GM12878 (cell line): ENCODE measurements around the gene LRRC4. TPM values are rescaled to one million over a fixed set of nuclear protein-coding genes. Genes with fewer than 3 reads are reported as not detected.

Source experiments
- ATAC-seq: fragments of 200-7000 bp; cut with Tn5 transposase; 3 replicates; pipeline ENCODE4 v1.9.1; 2020; ENCODE audit warnings: mild to moderate bottlenecking, moderate library complexity
- BruUV-seq: library from RNA; stranded (reverse); fragments of 400-500 nt; replicated peaks from 2 replicates; lab custom pipeline; 2021; lab: Mats Ljungman, UMichigan
- CTCF ChIA-PET: fragments of 300-600 bp; sonication (Branson Sonifier 250); formaldehyde crosslinking; extraction: SDS; loops from one replicate; lab custom pipeline; 2021; ENCODE audit warnings: inconsistent platforms; lab: Yijun Ruan, JAX
- POLR2A ChIA-PET: fragments of 350-600 bp; formaldehyde crosslinking; extraction: SDS; loops from one replicate; lab custom pipeline; 2021; ENCODE audit warnings: inconsistent platforms; lab: Charles Lee
- RAD21 ChIA-PET: fragments of 300-600 bp; sonication (Branson Sonifier 250); formaldehyde crosslinking; loops from one replicate; lab custom pipeline; 2023; ENCODE audit warnings: antibody characterized with exemption; ENCODE audit not compliant: unreplicated experiment; lab: Charles Lee
- SMC1A ChIA-PET: fragments of 300-600 bp; sonication (Branson Sonifier 250); formaldehyde crosslinking; loops from one replicate; lab custom pipeline; 2023; ENCODE audit not compliant: unreplicated experiment, uncharacterized antibody; lab: Charles Lee
- DNase-seq: peaks from one replicate; pipeline ENCODE4 v3.0.0-alpha.2; 2011; ENCODE audit warnings: low read depth, low spot score
- FAIRE-seq: peaks from 3 replicates; lab custom pipeline; 2011; peaks lifted over from hg19 to GRCh38; lab: Jason Lieb, UNC
- H2AFZ ChIP-seq: 2 replicates; pipeline ENCODE4 v1.6.0; 2011; ENCODE audit warnings: low read depth, low read length, control low read depth; ENCODE audit not compliant: control insufficient read depth
- H3K27ac ChIP-seq: 2 replicates; pipeline ENCODE4 v1.5.1; 2011; ENCODE audit warnings: control low read depth; ENCODE audit not compliant: control insufficient read depth, insufficient read depth
- H3K27me3 ChIP-seq, 2 experiments: replicated peaks in 1 of 2; 2 replicates each; pipeline versions ENCODE4 v1.6.0 to v1.6.1; 2011; ENCODE audit warnings: low read length in 1 of 2; ENCODE audit not compliant: control insufficient read depth in 2 of 2, insufficient read depth in 2 of 2
- H3K36me3 ChIP-seq, 2 experiments: 2 replicates each; pipeline ENCODE4 v1.5.1; 2011; ENCODE audit warnings: low read length in 1 of 2; ENCODE audit not compliant: control insufficient read depth in 2 of 2, insufficient read depth in 2 of 2
- H3K4me1 ChIP-seq: 2 replicates; pipeline ENCODE4 v1.6.1; 2011; ENCODE audit warnings: mild to moderate bottlenecking, low read length, moderate library complexity, mixed read lengths; ENCODE audit not compliant: control insufficient read depth, insufficient read depth
- H3K4me2 ChIP-seq: 2 replicates; pipeline ENCODE4 v1.6.0; 2011; ENCODE audit warnings: control low read depth; ENCODE audit not compliant: control insufficient read depth, insufficient read depth
- H3K4me3 ChIP-seq: fragments of 200-600 bp; sonication (generic); 2 replicates; pipeline ENCODE4 v1.5.1; 2016
- H3K79me2 ChIP-seq: 2 replicates; pipeline ENCODE4 v1.6.0; 2011; ENCODE audit warnings: low read length; ENCODE audit not compliant: control insufficient read depth, insufficient read depth
- H3K9ac ChIP-seq: 2 replicates; pipeline ENCODE4 v1.8.0; 2011; ENCODE audit warnings: low read length, control low read depth, mixed read lengths; ENCODE audit not compliant: control insufficient read depth, insufficient read depth
- H3K9me3 ChIP-seq: replicated peaks from 3 replicates; pipeline ENCODE4 v1.5.1; 2011; ENCODE audit warnings: mild to moderate bottlenecking, low read length; ENCODE audit not compliant: control insufficient read depth, insufficient read depth
- H4K20me1 ChIP-seq: 2 replicates; pipeline ENCODE4 v1.6.0; 2011; ENCODE audit not compliant: control insufficient read depth, insufficient read depth
- KLF5 ChIP-seq: fragments of 450-650 bp; IDR thresholded peaks from 2 replicates; pipeline ENCODE4 v1.6.1; 2014; ENCODE audit warnings: mild to moderate bottlenecking; ENCODE audit not compliant: partially characterized antibody
- RAD51 ChIP-seq: fragments of 450-650 bp; IDR thresholded peaks from 2 replicates; pipeline ENCODE4 v1.6.1; 2016; ENCODE audit warnings: moderate library complexity, mild to moderate bottlenecking, inconsistent platforms
- SPI1 ChIP-seq: IDR thresholded peaks from 2 replicates; pipeline ENCODE4 v1.6.1; 2011; ENCODE audit warnings: low read depth, mild to moderate bottlenecking, low read length, moderate library complexity, borderline replicate concordance; ENCODE audit not compliant: insufficient read depth
- ZBTB40 ChIP-seq: fragments of 450-650 bp; IDR thresholded peaks from 2 replicates; pipeline ENCODE4 v1.6.1; 2016; ENCODE audit warnings: mild to moderate bottlenecking, moderate library complexity, borderline replicate concordance
- WGBS: methylation state at CpG from one replicate; pipeline ENCODE4 v1.1.6; 2016; ENCODE audit warnings: low lambda C conversion rate; ENCODE audit not compliant: insufficient replicate concordance, insufficient coverage; ENCODE audit errors: missing lambda C conversion rate; 5-methylcytosine and 5-hydroxymethylcytosine counted together
- in situ Hi-C: fragments of 300-500 bp; cut with MboI; formaldehyde crosslinking; loops from 9 replicates; pipeline ENCODE4 v1.14.3; 2018; ENCODE audit warnings: mixed read lengths
- intact Hi-C: fragments of 100-400 bp; cut with micrococcal nuclease; formaldehyde crosslinking; loops from one replicate; pipeline ENCODE4 v1.14.2; 2022; ENCODE audit not compliant: unreplicated experiment
- polyA plus RNA-seq, 11 experiments: library from polyadenylated mRNA; depleted of rRNA in 4 of 11; unstranded in 6 of 11; stranded (reverse) in 5 of 11; fragments of >200 nt; fragmentation: Nextera tagmentation in 4 of 11; fragmentation: Illumina TruSeq in 1 of 11; extraction: Ambion mirVana in 4 of 11; extraction: Trizol in 1 of 11; gene quantifications; 1 replicate in 1 of 11; 2 replicates in 10 of 11; pipeline versions ENCODE4 v1.2.1 to v1.2.3, GENCODE V29; 2011 to 2016; ENCODE audit warnings: inconsistent platforms in 2 of 11, missing spikeins in 2 of 11, low read depth in 1 of 11
- total RNA-seq, 4 experiments: library from RNA; depleted of rRNA in 3 of 4; stranded (reverse); fragments of >200 nt in 3 of 4; fragmentation: Illumina TruSeq in 1 of 4; extraction: Trizol in 1 of 4; gene quantifications; 2 replicates each; pipeline versions ENCODE4 v1.2.1 to v1.2.3, GENCODE V29; 2013 to 2021

The LRRC4 gene
- total and polyA plus RNA-seq, 10 of the 15 experiments (the other 5 are each of a cell fraction or from before 2014, with no cell fraction given) = 0.06 to 0.85 (median 0.12) TPM; not detected in 4

GRCh38 chr7:128024151-128024550 lies 7.1 kb downstream of the LRRC4 start:
- intact Hi-C loops = no loop called here
- WGBS = 100% methylated on average over 3 of the region's 3 CpGs
- SMC1A ChIA-PET = no interaction called here
- CTCF ChIA-PET = no interaction called here
- Histone ChIP-seq H3K36me3 (peaks cover 7 to 26% of the 10 kb centered on the region in 2 experiments), H3K9ac (no peak overlapping the region), H3K4me2 (no peak overlapping the region), H2AFZ (no peak overlapping the region), H3K4me1 (no peaks in the 10 kb centered on the region), H3K9me3 (no peaks in the 10 kb centered on the region), H3K4me3 (no peak overlapping the region), H3K27ac (no peak overlapping the region), H3K27me3 (no peaks in the 10 kb centered on the region), H3K79me2 (no peaks in the 10 kb centered on the region), H4K20me1 (peaks cover 8% of the 10 kb centered on the region)
- FAIRE-seq (no peak), ATAC-seq (no peak), DNase-seq (no peak)
- in situ Hi-C loops = no loop called here
- RAD21 ChIA-PET = interaction anchor here (0.9 kb wide), 1 partner anchor 185 kb away, joined by 3 read pairs; no protein-coding TSS in a partner anchor
- TF ChIP-seq RAD51 (no peak), ZBTB40 (no peak), SPI1 (no peak), KLF5 (no peak)
- POLR2A ChIA-PET = no interaction called here
- no TSS peak for BruUV-seq
